OCI-LY3 (cell line): Measurements from ENCODE around the gene ACTL6B.

Source experiments
- CTCF ChIP-seq: fragments of 200-600, 300-600 bp; sonication (generic); IDR thresholded peaks from 2 replicates; pipeline ENCODE4 v1.5.1; 2014; ENCODE audit warnings: antibody characterized with exemption, low read length, low read depth
- EZH2phosphoT487 ChIP-seq: fragments of 200-600 bp; shearing (Covaris generic); IDR thresholded peaks from 2 replicates; pipeline ENCODE4 v1.6.1; 2018; ENCODE audit warnings: antibody characterized with exemption, mixed run types, low read depth

DNA sequence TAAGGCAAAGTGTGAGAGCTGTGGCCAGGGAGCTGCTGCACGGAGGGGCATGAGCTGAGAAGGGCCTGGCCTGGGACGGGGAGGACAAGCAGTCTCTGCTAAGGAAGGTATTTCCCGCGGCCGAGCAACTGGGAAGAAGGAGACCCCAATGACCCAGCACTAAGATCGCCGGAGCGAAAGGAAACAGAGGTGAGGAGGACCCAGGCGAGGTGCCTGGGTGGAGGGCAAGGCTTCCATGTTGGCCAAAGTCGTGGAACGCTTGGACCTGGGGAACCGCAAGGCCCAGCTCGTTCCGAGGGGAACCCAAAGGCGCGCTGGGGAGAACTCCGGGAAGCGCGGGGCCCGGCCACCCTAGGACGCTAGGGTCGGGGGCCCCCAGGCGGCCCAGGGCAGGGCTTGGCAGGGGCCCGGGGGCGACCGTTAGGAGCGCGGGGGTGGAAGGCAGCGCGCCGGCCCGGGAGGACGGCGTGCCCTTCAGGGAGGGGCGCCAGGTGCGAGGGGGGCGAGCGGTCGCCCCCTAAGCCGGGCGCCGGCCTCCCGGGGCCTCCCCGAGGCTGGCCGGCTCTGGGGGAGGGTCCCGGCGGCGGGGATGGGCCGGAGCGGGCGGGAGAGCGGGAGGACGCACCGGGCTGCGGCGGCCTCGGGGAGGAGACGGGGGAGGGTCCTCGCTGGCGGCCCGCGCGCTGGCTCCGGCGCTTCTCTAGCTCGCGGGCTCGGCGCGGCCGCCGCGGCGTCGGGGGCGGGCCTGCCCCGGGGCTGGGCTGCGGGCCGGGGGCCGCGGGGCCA is 37.3 kb upstream of the ACTL6B start:
- no peak for TF ChIP-seq CTCF
- no peak for TF ChIP-seq EZH2phosphoT487
